Measurements from ENCODE around the gene GPR39.
A peak's percentile ranks its signal among the peaks of the same experiment; 100 is the strongest.

Gene GPR39

DNA sequence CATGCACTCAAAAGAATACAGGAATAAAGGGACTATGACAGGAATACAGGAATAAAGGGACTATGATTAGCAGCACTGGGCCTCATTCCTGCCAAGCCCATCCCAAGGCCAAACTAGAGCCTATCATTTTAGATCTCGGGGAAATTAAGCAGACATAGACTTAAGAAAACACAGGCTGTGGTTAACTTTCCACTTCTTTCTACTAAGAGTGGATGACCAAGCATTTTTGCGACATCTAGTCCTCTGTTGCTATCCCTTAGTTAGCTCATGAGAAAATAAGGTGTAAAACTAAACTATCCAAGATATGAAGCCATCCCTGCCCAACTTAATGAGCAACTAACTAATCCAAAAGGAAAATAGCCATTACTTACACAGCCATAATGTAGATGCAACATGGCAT is 247.5 kb downstream of the GPR39 start:
- no peak overlapping the region for H3K27ac ChIP-seq (ENCODE audit: low read depth, low read length)
- H3K4ac ChIP-seq (ENCODE audit: low read depth, low read length): no peak overlapping the region
- no peak overlapping the region for H2BK5ac ChIP-seq (ENCODE audit: low read depth, low read length, poor library complexity)
- no peak overlapping the region for H3K14ac ChIP-seq (ENCODE audit: low read length)
- H3K4me3 ChIP-seq (ENCODE audit: low read depth, low read length): no peak overlapping the region
- H4K12ac ChIP-seq (ENCODE audit: low read depth, low read length): no peak overlapping the region
- H3K9me3 ChIP-seq (ENCODE audit: insufficient read depth, low read depth, low read length): no peaks in the 10 kb centered on the region
- DNase-seq: no peak
- no peaks in the 10 kb centered on the region for H3K79me2 ChIP-seq (ENCODE audit: control insufficient read depth, insufficient read depth, low read length, poor library complexity)
- H3K27me3 ChIP-seq (ENCODE audit: insufficient read depth, low read length): peaks cover 9% of the 10 kb centered on the region
- no peaks in the 10 kb centered on the region for H3K36me3 ChIP-seq (ENCODE audit: control insufficient read depth in 1 of 2, insufficient read depth in 2 of 2, low read length in 2 of 2)
- H2BK12ac ChIP-seq (ENCODE audit: low read length): no peak overlapping the region
- no peak overlapping the region for H3K4me2 ChIP-seq (ENCODE audit: low read length)
- no peak overlapping the region for H3K23ac ChIP-seq (ENCODE audit: low read length)
- no peak overlapping the region for H2AK5ac ChIP-seq (ENCODE audit: low read length)
- no peak overlapping the region for H4K8ac ChIP-seq (ENCODE audit: low read depth, low read length)
- H3K9ac ChIP-seq (ENCODE audit: low read length): no peak overlapping the region
- no CpG with 5 or more reads among the region's 2 CpGs for WGBS (ENCODE audit: extremely low coverage, insufficient coverage, insufficient read length)
- no peak overlapping the region for H2BK120ac ChIP-seq (ENCODE audit: insufficient read depth, low read length, poor library complexity)
- no peak overlapping the region for H2AFZ ChIP-seq (ENCODE audit: insufficient read depth, low read length, poor library complexity)
- H3K18ac ChIP-seq (ENCODE audit: low read length): no peak overlapping the region
- peaks cover 0 to 8% of the 10 kb centered on the region in 2 experiments for H3K4me1 ChIP-seq (ENCODE audit: control insufficient read depth in 1 of 2, insufficient read depth in 2 of 2, low read length in 2 of 2)
- no peak overlapping the region for H4K91ac ChIP-seq (ENCODE audit: low read depth, low read length)
- no peaks in the 10 kb centered on the region for H3K79me1 ChIP-seq (ENCODE audit: low read length)

DNA sequence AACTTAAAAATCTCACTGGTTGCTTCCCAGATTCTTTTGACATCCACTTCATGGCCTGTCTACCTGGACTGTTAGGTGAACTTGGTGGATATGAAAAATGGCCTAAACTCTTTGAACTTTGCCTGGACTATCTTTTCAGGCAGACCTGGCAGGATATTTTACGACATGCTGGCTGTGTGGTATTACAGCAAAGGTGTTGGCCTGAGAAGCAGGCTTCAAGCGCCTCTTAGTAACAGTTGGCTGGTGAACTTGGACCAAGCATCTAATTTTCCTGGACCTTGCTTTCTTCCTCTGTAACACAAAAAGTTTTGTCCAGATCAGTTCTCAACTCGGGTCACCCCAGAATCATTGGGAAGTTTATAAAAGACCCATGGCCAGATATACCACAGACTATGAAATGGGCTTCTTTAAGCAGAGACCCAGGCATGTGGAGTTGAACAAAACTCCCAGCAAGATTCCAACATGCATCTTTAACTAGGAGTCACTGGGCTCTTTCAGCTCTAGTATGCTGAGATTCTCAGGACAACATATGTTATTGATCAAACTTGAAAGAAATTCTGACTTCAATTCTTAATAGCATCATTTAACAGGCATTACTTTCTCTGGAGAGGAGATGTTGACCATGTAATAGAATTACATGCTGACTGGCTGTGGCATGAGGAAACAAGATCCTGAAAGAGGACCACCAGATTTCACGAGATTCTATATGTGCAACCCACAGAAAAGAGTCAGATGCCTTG is 249.0 kb downstream of the GPR39 start:
- H4K8ac ChIP-seq (ENCODE audit: low read depth, low read length): no peak overlapping the region
- no peak overlapping the region for H3K18ac ChIP-seq (ENCODE audit: low read length)
- no peak overlapping the region for H3K27ac ChIP-seq (ENCODE audit: low read depth, low read length)
- H3K27me3 ChIP-seq (ENCODE audit: insufficient read depth, low read length): peaks cover 24% of the 10 kb centered on the region
- H3K14ac ChIP-seq (ENCODE audit: low read length): no peak overlapping the region
- H3K79me1 ChIP-seq (ENCODE audit: low read length): no peaks in the 10 kb centered on the region
- no peak overlapping the region for H3K23ac ChIP-seq (ENCODE audit: low read length)
- no CpG with 5 or more reads among the region's 4 CpGs for WGBS (ENCODE audit: extremely low coverage, insufficient coverage, insufficient read length)
- H3K79me2 ChIP-seq (ENCODE audit: control insufficient read depth, insufficient read depth, low read length, poor library complexity): no peaks in the 10 kb centered on the region
- no peak overlapping the region for H2AFZ ChIP-seq (ENCODE audit: insufficient read depth, low read length, poor library complexity)
- no peak overlapping the region for H3K9ac ChIP-seq (ENCODE audit: low read length)
- no peak overlapping the region for H2AK5ac ChIP-seq (ENCODE audit: low read length)
- H2BK120ac ChIP-seq (ENCODE audit: insufficient read depth, low read length, poor library complexity): no peak overlapping the region
- no peak overlapping the region for H2BK12ac ChIP-seq (ENCODE audit: low read length)
- H3K4me2 ChIP-seq (ENCODE audit: low read length): no peak overlapping the region
- no peak for DNase-seq
- H2BK5ac ChIP-seq (ENCODE audit: low read depth, low read length, poor library complexity): no peak overlapping the region
- H3K36me3 ChIP-seq (ENCODE audit: control insufficient read depth in 1 of 2, insufficient read depth in 2 of 2, low read length in 2 of 2): no peaks in the 10 kb centered on the region
- no peak overlapping the region for H4K12ac ChIP-seq (ENCODE audit: low read depth, low read length)
- H3K4me1 ChIP-seq (ENCODE audit: control insufficient read depth in 1 of 2, insufficient read depth in 2 of 2, low read length in 2 of 2): peaks cover 4 to 22% of the 10 kb centered on the region in 2 experiments
- H4K91ac ChIP-seq (ENCODE audit: low read depth, low read length): no peak overlapping the region
- H3K4ac ChIP-seq (ENCODE audit: low read depth, low read length): no peak overlapping the region
- H3K9me3 ChIP-seq (ENCODE audit: insufficient read depth, low read depth, low read length): no peaks in the 10 kb centered on the region
- H3K4me3 ChIP-seq (ENCODE audit: low read depth, low read length): no peak overlapping the region

DNA sequence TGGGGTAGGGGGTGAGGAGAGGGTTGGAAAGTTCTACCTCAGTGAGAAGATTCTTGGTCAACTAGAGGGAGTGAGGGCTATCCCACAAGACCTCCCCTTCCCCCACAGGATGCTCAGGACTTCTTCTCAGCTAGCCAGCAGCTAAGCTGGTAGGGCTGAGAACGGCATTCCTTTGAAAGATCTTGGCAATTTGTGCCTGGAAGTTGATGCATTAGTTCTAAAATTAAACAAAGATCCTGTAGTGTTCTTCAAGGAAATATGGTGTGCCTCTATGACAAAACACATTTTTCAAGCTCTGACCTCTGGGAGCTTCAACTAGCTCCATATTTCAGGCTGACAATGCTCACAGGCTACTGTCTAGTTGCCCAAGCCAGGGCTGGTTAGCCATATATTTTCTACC is 251.1 kb downstream of the GPR39 start:
- Histone ChIP-seq H3K18ac (ENCODE audit: low read length) (no peak overlapping the region), H3K23ac (ENCODE audit: low read length) (no peak overlapping the region), H3K36me3 (ENCODE audit: control insufficient read depth in 1 of 2, insufficient read depth in 2 of 2, low read length in 2 of 2) (no peaks in the 10 kb centered on the region), H2BK120ac (ENCODE audit: insufficient read depth, low read length, poor library complexity) (no peak overlapping the region), H3K4me3 (ENCODE audit: low read depth, low read length) (no peak overlapping the region), H3K79me1 (ENCODE audit: low read length) (no peaks in the 10 kb centered on the region), H4K12ac (ENCODE audit: low read depth, low read length) (no peak overlapping the region), H3K27me3 (ENCODE audit: insufficient read depth, low read length) (peaks cover 29% of the 10 kb centered on the region), H3K27ac (ENCODE audit: low read depth, low read length) (no peak overlapping the region), H4K8ac (ENCODE audit: low read depth, low read length) (no peak overlapping the region), H3K4ac (ENCODE audit: low read depth, low read length) (no peak overlapping the region), H3K9me3 (ENCODE audit: insufficient read depth, low read depth, low read length) (no peaks in the 10 kb centered on the region), H3K9ac (ENCODE audit: low read length) (no peak overlapping the region), H2BK5ac (ENCODE audit: low read depth, low read length, poor library complexity) (no peak overlapping the region), H3K4me2 (ENCODE audit: low read length) (no peak overlapping the region), H2AK5ac (ENCODE audit: low read length) (no peak overlapping the region), H4K91ac (ENCODE audit: low read depth, low read length) (no peak overlapping the region), H3K79me2 (ENCODE audit: control insufficient read depth, insufficient read depth, low read length, poor library complexity) (no peaks in the 10 kb centered on the region), H3K14ac (ENCODE audit: low read length) (no peak overlapping the region), H3K4me1 (ENCODE audit: control insufficient read depth in 1 of 2, insufficient read depth in 2 of 2, low read length in 2 of 2) (peaks cover 11 to 29% of the 10 kb centered on the region in 2 experiments), H2BK12ac (ENCODE audit: low read length) (no peak overlapping the region), H2AFZ (ENCODE audit: insufficient read depth, low read length, poor library complexity) (no peak overlapping the region)
- no CpG with 5 or more reads among the region's 1 CpG for WGBS (ENCODE audit: extremely low coverage, insufficient coverage, insufficient read length)
- no peak for DNase-seq

DNA sequence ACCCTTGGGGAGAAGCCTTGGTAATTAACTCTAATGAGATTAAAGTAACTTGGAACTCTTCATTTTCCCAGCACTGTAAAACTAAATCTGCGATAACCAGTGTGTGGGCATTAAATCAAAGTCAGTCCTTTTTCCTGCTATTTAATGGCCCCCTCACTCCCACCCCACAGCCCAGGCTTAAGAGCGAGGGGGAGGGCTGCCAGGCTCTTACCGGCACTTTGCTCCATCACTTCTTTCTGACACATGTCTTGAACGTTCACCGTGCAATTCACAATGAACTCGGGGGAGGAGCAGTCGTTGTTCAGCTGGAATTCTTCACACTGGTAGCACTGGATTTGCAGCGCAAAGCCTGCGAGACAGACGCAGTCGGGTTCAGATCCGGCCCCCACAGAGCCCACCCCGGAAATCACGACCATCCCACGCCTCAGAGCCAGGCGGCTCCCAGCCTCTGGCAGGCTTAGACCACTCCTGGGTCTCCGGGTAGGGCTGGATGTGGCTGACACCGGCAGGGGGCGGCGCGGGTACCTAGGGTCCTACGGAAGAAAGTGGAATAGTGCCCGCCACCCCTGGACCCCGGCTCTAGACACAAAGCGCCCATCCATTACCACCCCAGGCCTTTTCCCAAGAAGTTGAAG is 251.7 kb downstream of the GPR39 start:
- Histone ChIP-seq H3K79me2 (ENCODE audit: control insufficient read depth, insufficient read depth, low read length, poor library complexity) (no peaks in the 10 kb centered on the region), H3K18ac (ENCODE audit: low read length) (no peak overlapping the region), H3K4me3 (ENCODE audit: low read depth, low read length) (no peak overlapping the region), H3K79me1 (ENCODE audit: low read length) (no peaks in the 10 kb centered on the region), H2AFZ (ENCODE audit: insufficient read depth, low read length, poor library complexity) (no peak overlapping the region), H3K9ac (ENCODE audit: low read length) (no peak overlapping the region), H3K4me2 (ENCODE audit: low read length) (peak overlapping the region; percentile 40), H3K14ac (ENCODE audit: low read length) (no peak overlapping the region), H2AK5ac (ENCODE audit: low read length) (no peak overlapping the region), H3K4ac (ENCODE audit: low read depth, low read length) (no peak overlapping the region), H3K27ac (ENCODE audit: low read depth, low read length) (no peak overlapping the region), H3K9me3 (ENCODE audit: insufficient read depth, low read depth, low read length) (no peaks in the 10 kb centered on the region), H3K36me3 (ENCODE audit: control insufficient read depth in 1 of 2, insufficient read depth in 2 of 2, low read length in 2 of 2) (no peaks in the 10 kb centered on the region), H3K4me1 (ENCODE audit: control insufficient read depth in 1 of 2, insufficient read depth in 2 of 2, low read length in 2 of 2) (peaks cover 11 to 29% of the 10 kb centered on the region in 2 experiments), H2BK5ac (ENCODE audit: low read depth, low read length, poor library complexity) (no peak overlapping the region), H2BK12ac (ENCODE audit: low read length) (no peak overlapping the region), H3K23ac (ENCODE audit: low read length) (no peak overlapping the region), H2BK120ac (ENCODE audit: insufficient read depth, low read length, poor library complexity) (no peak overlapping the region), H4K12ac (ENCODE audit: low read depth, low read length) (no peak overlapping the region), H4K91ac (ENCODE audit: low read depth, low read length) (no peak overlapping the region), H4K8ac (ENCODE audit: low read depth, low read length) (no peak overlapping the region), H3K27me3 (ENCODE audit: insufficient read depth, low read length) (peaks cover 29% of the 10 kb centered on the region)
- DNase-seq: no peak
- WGBS (ENCODE audit: extremely low coverage, insufficient coverage, insufficient read length): no CpG with 5 or more reads among the region's 25 CpGs

Measured in trophoblast cell (in vitro differentiated cells and primary cell).